Urinary bladder (tissue), 4 donors: ENCODE data around the gene AS3MT. TPM values are rescaled to one million over a fixed set of nuclear protein-coding genes. Genes with fewer than 3 reads are reported as not detected.
"Not testable (repeated sequence)": the region's sequence is repeated elsewhere in the genome, so short reads cannot be mapped to it uniquely, and the experiment has no call there.

Experiments
- DNase-seq: peaks from one replicate; pipeline ENCODE4 v3.0.0-alpha.2; 2015; ENCODE audit errors: extremely low spot score
- H3K27ac ChIP-seq: one replicate; pipeline ENCODE4 v1.5.1; 2013; ENCODE audit warnings: low read depth, mild to moderate bottlenecking, moderate library complexity
- H3K36me3 ChIP-seq: one replicate; pipeline ENCODE4 v1.6.1; 2013; ENCODE audit warnings: mild to moderate bottlenecking, moderate library complexity; ENCODE audit not compliant: insufficient read depth
- H3K4me1 ChIP-seq: one replicate; pipeline ENCODE4 v1.6.1; 2013; ENCODE audit warnings: mild to moderate bottlenecking, moderate library complexity; ENCODE audit not compliant: insufficient read depth
- H3K4me3 ChIP-seq: one replicate; pipeline ENCODE4 v1.5.1; 2013; ENCODE audit warnings: low read depth, low read length
- WGBS: extraction: QIAGEN DNeasy Blood & Tissue Kit; methylation state at CpG from one replicate; pipeline ENCODE4 v1.1.7; 2013; 5-methylcytosine and 5-hydroxymethylcytosine counted together
- polyA plus RNA-seq: library from polyadenylated mRNA; stranded (reverse); fragments of 200-250 nt; gene quantifications from one replicate; pipeline ENCODE4 v1.2.3, GENCODE V29; 2013
- total RNA-seq: library from RNA; depleted of rRNA; stranded (reverse); fragments of >200 nt; gene quantifications from one replicate; pipeline ENCODE4 v1.2.3, GENCODE V29; 2014
- donor health status: healthy with polysubstance abuse.
- donor health status: healthy.

The AS3MT gene
- total and polyA plus RNA-seq, 2 donors = 3.9 to 4.1 TPM

DNA sequence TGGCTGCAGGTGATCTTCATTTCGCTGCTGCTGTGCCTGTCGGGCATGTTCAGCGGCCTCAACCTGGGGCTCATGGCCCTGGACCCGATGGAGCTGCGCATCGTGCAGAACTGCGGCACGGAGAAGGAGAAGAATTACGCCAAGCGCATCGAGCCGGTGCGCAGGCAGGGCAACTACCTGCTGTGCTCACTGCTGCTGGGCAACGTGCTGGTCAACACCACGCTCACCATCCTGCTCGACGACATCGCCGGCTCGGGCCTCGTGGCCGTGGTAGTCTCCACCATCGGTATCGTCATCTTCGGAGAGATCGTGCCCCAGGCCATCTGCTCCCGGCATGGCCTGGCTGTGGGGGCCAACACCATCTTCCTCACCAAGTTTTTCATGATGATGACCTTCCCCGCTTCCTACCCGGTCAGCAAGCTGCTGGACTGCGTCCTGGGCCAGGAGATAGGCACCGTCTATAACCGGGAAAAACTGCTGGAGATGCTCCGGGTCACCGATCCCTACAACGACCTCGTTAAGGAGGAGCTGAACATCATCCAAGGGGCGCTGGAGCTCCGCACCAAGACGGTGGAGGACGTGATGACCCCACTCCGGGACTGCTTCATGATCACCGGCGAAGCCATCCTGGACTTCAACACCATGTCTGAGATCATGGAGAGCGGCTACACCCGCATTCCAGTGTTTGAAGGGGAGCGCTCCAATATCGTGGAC lies 50.1 kb downstream of the AS3MT start:
- no peak overlapping the region for H3K27ac ChIP-seq
- 18% methylated on average over 47 of the region's 47 CpGs for WGBS
- H3K36me3 ChIP-seq = no peaks in the 10 kb centered on the region
- no peak for DNase-seq
- H3K4me3 ChIP-seq = peak overlapping the region; percentile 90
- no peaks in the 10 kb centered on the region for H3K4me1 ChIP-seq

GRCh38 chr10:102919992-102920739 lies 50.9 kb downstream of the AS3MT start:
- Histone ChIP-seq H3K4me3 (peak overlapping the region; percentile 90), H3K27ac (no peak overlapping the region), H3K36me3 (no peaks in the 10 kb centered on the region), H3K4me1 (no peaks in the 10 kb centered on the region)
- WGBS = 44% methylated on average over 9 of the region's 9 CpGs
- DNase-seq = no peak

GRCh38 chr10:102923601-102924000 lies 54.3 kb downstream of the AS3MT start:
- H3K4me1 ChIP-seq = no peaks in the 10 kb centered on the region
- no peak for DNase-seq
- H3K36me3 ChIP-seq = peaks cover 2% of the 10 kb centered on the region
- H3K4me3 ChIP-seq = no peak overlapping the region
- H3K27ac ChIP-seq = no peak overlapping the region

- Histone ChIP-seq H3K27ac (no peak overlapping the region), H3K4me3 (no peak overlapping the region), H3K36me3 (peaks cover 2% of the 10 kb centered on the region), H3K4me1 (no peaks in the 10 kb centered on the region)
- 86% methylated on average over 6 of the region's 6 CpGs for WGBS
- DNase-seq = no peak
These were observed 57.6 kb downstream of the AS3MT start for GRCh38 chr10:102926842-102927241.

- H3K36me3 ChIP-seq = peaks cover 2% of the 10 kb centered on the region
- no peaks in the 10 kb centered on the region for H3K4me1 ChIP-seq
- H3K27ac ChIP-seq = no peak overlapping the region
- H3K4me3 ChIP-seq = no peak overlapping the region
- no peak for DNase-seq
- WGBS = 87% methylated on average over 12 of the region's 12 CpGs
These were observed 58.2 kb downstream of the AS3MT start for GRCh38 chr10:102927311-102928010.

DNA sequence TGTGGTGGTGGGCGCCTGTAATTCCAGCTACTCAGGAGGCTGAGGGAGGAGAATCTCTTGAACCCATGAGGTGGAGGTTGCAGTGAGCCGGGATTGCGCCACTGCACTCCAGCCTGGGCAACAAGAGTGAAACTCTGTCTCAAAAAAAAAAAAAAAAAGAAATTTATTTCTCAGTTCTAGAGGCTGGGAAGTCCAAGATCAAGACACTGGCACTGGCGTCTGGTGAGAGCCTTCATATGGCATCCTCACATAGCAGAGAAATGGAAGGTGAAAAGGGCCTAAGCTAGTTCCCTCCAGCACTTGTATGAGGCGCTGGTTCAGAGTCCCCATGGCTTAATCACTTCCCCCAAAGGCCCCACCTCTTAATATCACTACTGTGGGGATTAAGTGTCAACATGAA lies 59.2 kb downstream of the AS3MT start:
- WGBS = over 99% methylated on average over 5 of the region's 5 CpGs
- H3K27ac ChIP-seq, H3K4me3 ChIP-seq, H3K4me1 ChIP-seq, H3K36me3 ChIP-seq, DNase-seq: not testable (repeated sequence)

DNA sequence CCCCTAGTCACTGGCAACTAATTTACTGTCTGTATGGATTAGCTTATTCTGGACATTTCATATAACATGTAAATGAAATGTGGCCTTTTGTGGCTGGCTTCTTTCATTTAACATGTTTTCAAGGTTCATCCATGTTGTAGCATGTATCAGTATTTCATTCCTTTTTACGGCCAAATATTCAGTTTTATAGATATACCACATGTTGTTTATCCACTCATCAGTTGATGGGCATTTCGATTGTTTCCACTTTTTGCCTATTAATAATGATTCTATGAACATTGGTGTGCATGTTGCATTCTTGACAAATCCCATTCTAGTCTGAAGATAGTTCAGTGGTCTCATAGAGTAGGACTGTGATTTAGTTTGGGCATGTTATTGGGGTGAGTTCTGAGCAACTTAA lies 61.5 kb downstream of the AS3MT start:
- Histone ChIP-seq H3K4me1 (no peaks in the 10 kb centered on the region), H3K27ac (no peak overlapping the region), H3K36me3 (peaks cover 2% of the 10 kb centered on the region), H3K4me3 (no peak overlapping the region)
- no peak for DNase-seq
- 95% methylated on average over 2 of the region's 2 CpGs for WGBS

DNA sequence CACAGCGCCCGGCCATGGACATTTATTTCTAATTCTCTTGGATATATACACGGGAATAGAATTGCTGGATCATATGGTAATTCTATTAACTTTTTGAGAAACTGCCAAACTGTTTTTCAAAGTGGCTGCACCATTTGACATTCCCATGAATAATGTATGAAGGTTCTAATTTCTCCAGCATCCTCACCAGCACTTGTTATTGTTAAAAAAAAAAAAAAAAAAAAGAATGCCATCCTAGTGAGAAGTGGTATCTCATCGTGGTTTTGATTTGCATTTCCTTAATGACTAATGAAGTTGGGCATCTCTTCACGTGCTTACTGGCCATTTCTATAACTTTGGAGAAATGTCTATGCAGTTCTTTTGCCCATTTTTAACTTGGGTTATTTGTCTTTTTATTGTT lies 62.4 kb downstream of the AS3MT start:
- Histone ChIP-seq H3K27ac (no peak overlapping the region), H3K4me3 (no peak overlapping the region), H3K4me1 (no peaks in the 10 kb centered on the region), H3K36me3 (peaks cover 2% of the 10 kb centered on the region)
- DNase-seq = no peak
- WGBS = 95% methylated on average over 5 of the region's 5 CpGs

GRCh38 chr10:102935505-102935904 lies 66.2 kb downstream of the AS3MT start:
- no peaks in the 10 kb centered on the region for H3K4me1 ChIP-seq

DNA sequence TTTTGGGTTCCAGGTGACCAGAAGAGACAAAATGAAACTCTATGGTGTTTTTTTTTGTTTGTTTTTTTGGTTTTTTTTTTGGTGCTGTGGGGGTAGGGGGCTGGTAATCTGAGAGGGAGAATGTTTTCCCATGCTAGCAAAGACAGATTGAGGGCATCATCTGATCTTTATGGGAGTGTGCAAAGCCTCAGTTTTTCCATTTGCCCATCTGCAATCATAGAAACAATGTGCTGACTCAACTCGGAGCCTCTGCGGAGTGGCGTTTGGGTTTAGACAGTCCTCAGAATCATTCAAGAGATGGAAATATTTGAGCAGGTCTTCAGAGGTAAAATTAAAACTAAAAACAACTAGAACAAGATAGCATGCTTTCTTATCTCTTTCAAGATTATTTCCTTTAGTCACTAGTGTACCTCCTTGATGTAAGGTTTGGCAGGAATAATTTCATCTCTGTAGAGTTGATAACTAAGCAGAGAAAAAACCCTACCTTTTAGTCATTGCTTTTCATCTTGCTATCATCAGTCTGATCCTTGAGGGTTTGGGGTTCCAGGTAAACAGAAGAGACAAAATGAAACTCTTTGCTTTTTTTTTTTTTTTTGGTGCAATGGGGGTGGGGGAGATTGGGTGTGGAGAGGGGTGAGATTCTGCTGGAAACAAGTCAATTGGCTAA lies 66.8 kb downstream of the AS3MT start:
- Histone ChIP-seq H3K36me3 (no peaks in the 10 kb centered on the region), H3K4me3 (no peak overlapping the region), H3K27ac (no peak overlapping the region), H3K4me1 (no peaks in the 10 kb centered on the region)
- DNase-seq = no peak
- WGBS = 83% methylated on average over 3 of the region's 3 CpGs

More at GRCh38 chr10:102935505-102935904, 66.2 kb downstream of the AS3MT start:
- WGBS = 97% methylated on average over 4 of the region's 4 CpGs
- DNase-seq = no peak
- H3K27ac ChIP-seq = no peak overlapping the region
- H3K36me3 ChIP-seq = no peaks in the 10 kb centered on the region
- H3K4me3 ChIP-seq = no peak overlapping the region

- no peaks in the 10 kb centered on the region for H3K4me1 ChIP-seq
- no peaks in the 10 kb centered on the region for H3K36me3 ChIP-seq
- no peak for DNase-seq
- H3K27ac ChIP-seq = no peak overlapping the region
- WGBS = 97% methylated on average over 3 of the region's 3 CpGs
- H3K4me3 ChIP-seq = no peak overlapping the region
These were observed 72.1 kb downstream of the AS3MT start for GRCh38 chr10:102941401-102941800.

DNA sequence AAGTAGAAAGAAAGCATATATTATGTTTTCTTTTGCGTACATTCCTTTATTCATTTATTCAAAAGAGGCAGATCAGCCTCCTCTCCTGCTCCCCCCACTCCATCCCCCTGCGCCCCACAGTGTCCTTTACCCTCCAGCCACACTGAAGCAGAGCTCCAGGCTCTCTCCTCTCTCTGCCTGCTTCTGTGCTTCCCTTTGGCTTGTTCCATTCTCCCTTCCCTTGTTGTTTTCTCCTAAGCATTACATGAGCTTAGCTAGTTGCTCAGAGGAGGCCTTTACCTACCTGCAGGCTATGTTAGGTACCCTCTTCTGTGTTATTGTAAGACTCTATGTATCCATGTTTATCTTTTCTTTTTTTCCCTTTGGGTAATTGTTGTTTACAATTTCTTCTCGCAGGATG lies 76.2 kb downstream of the AS3MT start:
- no peaks in the 10 kb centered on the region for H3K4me1 ChIP-seq
- no peaks in the 10 kb centered on the region for H3K36me3 ChIP-seq
- 88% methylated on average over 3 of the region's 3 CpGs for WGBS
- DNase-seq = no peak
- H3K27ac ChIP-seq = no peak overlapping the region
- H3K4me3 ChIP-seq = no peak overlapping the region

DNA sequence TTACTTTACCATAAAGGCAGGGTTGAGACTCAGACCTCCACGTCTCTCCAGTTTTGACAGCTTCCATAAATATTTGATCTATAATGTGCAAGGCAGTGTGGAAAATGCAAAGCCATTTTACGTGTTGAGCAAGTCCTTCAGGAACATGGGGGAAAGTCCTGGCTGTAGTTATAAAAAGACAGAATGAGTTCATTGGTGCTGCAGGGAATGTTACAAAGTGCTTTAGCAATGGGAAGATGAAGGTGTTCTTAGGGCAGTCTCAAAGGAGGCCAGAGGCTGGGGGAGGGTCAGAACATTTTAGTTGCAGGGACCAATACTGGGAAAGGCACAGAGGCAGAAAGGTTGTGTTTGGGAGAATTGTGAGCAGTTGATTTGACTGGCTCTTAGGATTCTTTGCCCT lies 76.7 kb downstream of the AS3MT start:
- 90% methylated on average over 2 of the region's 2 CpGs for WGBS

More for the DNA sequence above, 76.7 kb downstream of the AS3MT start:
- DNase-seq = no peak
- H3K27ac ChIP-seq = no peak overlapping the region
- H3K4me1 ChIP-seq = no peaks in the 10 kb centered on the region
- H3K4me3 ChIP-seq = no peak overlapping the region
- H3K36me3 ChIP-seq = no peaks in the 10 kb centered on the region
